T1000 (cell line): Measurements from ENCODE around the gene MMEL1.

Source experiments
- DNase-seq: peaks from one replicate; lab custom pipeline; 2025; ENCODE audit warnings: mixed read lengths; lab: John Stamatoyannopoulos, UW

MMEL1 gene

DNA sequence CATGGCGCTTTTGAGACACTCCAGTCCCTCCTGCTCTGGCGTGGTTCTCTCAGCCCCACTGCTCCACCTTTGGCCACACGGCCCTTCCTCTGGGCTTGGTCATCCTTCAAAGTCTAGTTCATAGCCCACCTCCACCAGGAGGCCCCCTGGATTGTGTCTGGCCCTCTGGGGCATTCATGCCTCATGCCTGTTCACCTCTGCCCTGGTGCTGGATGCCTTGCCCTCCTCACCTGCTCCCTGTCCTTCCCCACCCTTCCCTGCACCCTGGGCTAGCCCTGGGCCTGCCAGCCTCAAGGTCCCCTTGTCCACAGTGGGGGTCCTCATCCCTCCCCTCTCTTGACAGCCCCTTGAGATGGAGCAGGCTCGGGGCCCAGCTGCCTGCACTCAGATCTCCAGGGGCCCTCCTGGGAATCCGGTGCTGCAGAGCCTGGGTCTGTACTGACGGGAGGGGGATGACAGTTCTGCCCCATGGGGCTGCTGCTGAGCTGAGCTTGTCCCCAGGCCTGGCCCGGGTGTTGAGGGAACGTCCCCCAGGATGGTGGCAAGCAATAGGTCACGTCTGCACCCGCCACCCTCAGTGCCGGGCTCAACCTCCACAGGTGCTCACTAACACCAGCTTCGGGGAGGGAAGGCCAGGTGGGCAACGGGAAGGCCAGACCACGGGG, 27.8 kb downstream of the MMEL1 start:
- no peak for DNase-seq

DNA sequence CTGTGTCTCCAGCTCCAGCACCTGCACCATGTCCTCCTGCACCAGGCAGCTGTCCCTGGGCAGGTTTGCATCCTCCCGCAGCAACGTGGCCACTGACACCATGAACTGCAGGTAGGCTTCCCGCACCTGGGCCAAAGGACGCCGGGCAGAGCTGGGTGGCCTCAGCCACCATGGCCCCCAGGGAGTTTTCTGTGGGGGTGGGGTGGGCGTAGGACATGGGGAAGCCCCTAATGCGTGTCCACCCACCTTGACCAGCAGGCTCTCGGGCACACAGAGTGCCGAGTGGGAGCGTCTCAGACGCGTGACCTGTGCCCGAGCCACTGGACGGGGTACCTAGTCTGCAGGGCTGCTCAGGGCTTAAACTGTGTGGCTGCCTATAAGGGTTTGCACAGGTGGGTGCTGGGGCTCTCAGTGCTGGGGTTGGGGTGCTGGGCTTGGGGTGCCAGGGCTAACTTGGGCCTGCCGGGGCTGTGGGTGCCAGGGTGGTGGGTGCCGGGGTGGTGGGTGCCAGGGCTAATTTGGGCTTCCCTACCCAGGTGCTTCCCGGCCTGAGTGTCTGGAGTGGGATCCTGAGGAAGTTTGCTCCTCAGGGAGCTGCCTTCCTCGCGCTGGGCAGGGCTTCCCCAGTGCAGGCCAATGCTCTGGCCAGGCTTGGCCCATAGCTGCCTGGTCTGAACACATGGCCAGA, 28.5 kb downstream of the MMEL1 start:
- DNase-seq = no peak

DNA sequence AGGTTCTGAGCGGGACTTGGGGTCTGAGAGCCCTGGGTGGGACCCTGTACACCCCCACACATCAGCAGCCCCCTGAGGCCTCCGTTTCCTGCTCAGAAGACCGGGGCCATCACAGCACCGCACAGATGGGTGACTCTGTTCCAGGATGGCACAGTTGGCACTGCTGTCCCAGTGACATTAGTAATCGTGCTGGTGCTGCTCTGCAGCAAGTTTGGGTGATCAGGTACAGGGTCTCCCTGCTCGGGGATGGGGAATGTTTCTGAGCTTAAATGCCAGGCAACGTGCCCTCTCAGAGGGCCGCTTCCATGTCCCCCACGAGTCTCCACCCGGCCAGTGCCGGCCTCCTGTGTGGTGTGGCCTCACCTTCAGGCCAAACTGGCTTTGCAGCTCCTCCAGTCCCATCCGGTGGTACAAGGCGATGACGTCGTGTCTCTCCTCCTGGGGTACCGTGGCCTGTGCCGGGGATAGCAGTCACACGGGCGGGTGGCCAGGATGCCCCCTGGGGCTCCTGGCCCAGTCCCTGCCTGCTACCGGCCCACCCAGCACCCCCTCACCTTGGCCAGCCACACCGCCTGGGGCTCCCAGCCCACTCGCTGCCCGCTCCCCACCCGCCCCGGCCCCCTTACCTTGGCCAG, 29.2 kb downstream of the MMEL1 start:
- no peak for DNase-seq

DNA sequence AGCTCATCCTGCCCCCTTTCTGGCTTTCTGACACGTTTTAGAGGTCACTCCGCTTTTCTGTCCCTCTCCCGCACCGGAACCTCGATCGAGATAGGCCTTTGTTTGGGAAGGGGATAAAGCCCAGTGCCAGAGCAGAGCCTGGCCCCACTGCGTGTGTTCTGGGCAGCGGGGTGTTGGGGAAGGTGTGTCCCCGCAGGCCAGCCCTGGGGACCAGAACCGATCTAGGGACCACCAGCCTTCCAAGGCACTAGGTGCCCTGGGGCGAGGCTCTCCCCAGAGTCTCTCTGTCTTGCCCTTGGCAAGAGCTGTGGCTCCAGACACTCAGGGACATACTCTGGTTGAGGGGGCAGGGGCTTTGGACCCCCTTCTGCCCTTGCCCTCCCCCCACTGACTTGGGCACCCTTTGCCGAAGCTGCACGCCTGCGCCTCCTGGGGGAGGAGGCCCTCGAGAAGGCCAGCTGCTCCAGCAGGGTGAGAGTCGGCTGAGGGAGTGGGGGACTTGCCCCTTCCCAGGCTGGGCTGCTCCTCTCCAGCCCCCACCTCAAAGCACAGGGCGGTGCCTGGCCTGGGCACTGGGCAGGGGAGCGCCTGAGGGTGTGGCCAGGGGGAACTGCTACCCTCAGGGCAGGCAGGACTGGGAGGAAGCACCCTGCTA, 29.8 kb downstream of the MMEL1 start:
- no peak for DNase-seq

DNA sequence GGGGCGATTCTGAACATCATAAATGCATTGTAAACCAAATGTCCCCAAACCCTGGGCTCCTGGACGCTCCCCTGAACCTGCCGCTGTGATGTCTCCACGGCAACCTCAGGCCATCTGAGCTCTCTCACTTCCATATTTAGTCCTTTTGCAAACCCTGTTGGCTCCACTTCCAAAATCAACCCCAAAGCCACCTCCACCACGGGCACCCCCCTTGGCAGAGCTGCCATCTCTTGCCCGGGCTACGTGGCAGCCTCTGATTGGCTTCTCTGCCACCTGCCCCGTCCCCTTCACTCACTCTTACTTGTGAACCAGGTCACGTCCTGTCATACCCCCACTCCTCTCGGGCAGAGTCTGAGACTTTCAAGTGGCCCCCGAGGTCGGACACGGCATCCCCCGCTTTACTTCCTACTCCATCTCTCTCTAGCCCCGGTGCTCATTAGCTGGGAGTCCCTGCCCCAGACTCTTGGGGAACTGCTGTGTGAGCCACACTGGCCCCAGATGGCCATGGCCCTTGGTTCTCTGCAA, 30.4 kb downstream of the MMEL1 start:
- no peak for DNase-seq

DNA sequence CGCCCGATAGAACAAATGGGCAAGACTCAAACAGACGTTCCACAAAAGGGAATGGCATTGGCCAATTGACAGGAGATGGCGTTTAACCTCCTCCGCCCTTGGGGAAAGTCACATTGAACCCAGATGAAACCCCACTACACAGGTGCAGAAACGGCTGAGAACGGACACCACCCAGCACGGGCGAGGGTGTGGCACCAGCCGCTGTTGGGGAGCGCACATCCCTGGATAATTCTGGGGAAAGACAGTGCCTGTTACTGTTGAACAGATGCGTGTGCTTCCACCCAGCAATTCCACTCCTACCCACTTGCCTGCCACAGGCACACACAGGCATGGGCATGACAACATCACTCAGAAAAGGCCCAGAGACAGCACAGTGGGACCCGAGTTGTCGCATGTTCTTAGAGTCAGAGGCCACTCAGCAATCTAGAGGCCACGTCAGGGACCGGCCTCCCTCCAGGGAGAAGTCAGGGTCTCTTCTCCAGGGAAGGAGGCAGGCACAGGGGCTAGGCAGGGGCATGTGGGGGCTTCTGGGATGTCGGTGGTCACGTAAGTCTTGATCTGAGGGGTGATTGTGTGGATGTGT, 31.0 kb downstream of the MMEL1 start:
- no peak for DNase-seq

DNA sequence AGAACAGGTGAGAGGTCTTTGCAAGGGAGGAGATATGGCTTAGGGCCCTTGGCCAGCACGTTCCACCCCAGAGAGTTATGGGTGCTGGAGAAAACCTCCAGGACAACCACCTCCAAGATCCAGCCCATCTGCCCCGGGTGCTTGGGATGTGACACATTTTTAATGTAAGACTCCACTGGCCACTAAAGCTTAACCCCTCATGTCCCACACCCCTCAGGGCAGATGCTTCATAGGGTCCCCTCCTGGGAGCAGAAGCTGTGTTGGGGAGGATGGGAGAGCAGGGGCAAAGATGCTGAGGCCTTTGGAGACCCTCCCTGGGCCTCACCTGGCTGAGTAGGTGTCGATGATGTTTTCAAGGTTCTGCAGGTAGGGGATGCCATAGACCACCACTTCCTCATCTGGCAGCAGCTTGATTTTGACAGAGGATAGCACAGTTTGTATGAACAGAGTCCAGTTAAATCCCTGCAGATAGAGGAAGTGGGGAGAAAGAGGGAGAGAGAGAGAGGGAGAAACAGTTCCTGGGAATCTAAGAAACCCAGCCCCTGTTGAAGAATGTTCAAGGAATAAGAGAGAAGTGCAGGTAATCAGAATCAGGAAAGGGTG, 34.4 kb downstream of the MMEL1 start:
- no peak for DNase-seq

DNA sequence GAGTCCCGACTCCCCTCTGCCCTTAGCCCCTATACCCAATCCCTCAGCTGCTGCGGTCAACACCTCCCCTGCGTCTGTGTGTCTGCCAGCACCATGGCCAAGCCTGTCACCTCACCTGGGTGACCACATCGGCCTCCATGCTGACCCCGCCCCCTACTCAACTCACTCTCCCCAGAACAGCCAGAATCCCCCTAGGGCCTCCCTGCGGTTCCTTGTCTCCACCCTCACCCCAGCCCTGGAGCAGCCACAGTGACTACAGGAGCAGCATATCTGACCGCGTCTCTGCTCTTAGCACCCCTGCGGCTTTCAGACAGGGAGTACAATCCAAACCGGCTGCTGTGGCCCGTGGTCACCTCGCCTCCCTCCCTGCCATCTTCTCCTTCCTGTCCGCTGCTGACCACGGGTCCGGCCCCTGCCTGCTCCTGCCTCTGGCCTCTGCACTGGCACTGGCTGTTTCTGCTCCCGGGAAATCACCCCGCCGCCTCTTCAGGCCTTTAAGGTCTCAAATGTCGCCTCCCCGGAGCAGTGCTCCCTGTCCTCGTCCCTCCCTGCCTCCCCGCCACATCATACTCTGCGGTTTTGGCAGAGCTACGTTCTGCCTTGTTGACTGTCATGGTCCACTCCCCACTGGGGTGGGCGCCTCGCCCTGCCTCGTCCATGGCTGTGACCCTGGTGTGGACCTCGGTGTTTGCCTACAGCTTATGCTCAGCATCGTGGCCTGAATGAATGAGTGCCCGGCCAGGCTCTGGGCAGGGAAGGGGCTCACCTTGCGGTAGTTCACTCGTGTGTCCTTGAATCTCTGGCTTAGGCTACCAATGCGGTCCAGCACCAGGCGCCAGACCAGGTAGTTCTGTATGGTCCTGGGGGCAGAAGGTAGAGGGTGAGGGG, 35.1 kb downstream of the MMEL1 start:
- DNase-seq = no peak

DNA sequence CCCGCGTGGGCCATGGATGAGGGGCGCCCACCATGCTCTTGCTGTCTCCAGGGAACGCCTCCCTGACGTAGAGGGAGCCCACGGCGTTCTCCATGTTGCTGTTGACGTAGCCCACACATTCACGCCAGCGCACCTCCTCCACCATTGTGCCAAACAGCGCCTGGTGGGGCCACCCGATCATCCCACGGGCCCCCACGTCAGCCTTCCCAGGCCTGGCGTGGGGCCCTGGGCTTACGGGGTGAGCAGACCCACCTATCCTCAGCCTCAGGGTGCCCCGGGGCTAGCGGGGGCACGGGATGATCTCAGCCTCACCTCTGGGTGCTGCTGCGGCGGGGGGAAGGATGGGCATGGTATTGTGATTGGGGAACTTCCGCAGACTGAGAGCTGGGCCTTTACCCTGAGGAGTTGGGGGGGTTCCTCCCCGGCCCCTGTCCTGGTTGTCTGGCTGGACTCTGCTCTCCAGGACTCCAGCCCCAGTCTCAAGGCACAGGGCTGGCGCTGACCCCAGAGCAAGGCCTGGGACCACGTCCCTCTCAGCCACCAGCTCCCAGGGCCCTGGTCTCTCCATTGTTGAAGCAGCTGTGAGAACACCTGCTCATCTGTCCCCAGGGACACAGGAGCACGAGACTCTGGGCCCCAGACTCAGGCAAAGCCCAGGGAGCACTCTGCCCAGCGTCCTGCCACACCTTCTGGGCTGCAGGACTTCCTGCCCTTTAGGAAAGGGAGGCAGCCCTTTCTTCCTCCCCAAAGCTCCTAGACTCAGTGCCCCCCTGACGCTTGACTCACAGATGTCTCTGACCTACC, 36.1 kb downstream of the MMEL1 start:
- DNase-seq = no peak

DNA sequence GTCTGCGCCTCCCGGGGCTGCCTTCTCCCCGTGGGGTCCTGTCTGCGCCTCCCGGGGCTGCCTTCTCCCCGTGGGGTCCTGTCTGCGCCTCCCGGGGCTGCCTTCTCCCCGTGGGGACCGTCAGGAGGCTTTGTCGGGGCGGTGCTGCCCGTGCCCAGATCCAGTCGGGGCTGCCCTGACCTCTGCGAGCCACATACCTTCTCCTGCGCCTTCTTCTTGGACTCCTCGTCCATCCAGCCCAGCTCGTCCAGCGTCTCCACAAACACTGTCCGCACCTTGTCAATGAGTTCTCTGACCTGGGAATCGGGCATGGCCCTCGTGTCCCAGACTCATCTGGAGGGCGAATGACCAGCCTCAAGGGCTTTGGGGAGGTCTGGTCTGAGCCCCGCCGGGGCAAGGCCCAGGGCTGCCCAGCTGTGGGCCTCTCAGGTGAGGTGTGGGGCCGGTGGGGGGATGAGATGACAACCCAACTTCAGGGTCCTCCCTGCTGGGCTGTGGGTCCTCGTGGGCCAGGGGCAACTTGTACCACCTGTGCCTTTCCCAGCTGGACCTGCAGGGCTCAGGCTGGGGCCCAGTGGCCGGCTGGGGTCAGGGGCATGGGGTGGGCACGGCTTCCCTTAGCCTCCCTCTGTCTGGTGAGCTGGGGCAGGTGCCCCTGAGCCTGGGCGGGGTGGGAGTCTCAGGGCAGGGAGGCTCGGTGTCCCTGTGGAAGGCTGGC, 36.8 kb downstream of the MMEL1 start:
- DNase-seq = no peak

DNA sequence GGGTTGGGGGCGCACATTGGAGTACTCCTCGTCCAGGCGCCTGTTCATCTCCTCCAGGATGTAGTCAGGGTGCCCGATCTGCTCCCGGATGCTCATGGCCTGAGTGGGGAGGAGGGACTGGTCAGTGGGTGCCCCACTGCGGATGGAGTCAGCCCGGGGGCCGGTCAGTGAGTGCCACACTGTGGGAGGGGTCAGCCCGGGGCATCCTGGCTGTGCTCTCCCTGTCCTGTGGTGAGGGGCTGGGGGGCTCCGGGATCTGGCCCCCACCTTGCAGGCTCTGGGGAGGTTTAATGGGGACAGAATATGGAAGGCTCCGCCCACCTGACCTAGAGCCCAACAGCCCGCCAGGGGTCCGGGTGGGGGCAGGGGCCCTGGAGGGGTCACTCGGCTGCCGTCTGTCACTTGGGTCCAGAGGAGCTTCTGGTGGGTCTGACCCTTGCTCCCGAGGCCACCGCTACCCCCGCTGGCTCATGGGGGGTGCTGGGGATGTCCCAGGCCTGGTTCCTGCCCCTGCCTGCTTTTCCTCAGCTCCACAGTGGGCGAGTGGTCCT, 37.5 kb downstream of the MMEL1 start:
- no peak for DNase-seq

DNA sequence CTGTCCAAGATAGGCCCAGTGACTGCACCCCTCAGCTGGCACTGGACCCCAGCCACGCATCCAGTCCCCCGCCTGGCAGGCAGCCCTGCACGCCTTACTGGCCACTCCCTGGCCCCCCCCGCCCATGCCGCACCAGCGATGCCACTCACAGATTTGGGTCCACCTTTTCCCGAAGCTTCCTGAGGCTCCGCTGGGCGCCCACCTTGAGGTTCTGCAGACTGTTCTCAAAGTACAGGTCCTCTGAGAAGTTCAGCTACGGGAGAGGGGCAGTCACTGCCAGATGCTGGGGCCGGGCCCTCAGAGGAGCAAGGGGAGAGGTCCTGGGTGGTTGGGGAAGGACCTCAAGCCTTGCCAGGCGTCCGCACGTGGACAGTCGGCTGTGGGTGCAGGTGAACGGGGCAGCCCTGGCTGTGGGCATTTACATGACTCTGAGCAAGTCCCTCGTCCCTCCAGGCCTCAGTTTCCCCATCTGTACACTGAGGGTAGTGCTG, 38.1 kb downstream of the MMEL1 start:
- no peak for DNase-seq

DNA sequence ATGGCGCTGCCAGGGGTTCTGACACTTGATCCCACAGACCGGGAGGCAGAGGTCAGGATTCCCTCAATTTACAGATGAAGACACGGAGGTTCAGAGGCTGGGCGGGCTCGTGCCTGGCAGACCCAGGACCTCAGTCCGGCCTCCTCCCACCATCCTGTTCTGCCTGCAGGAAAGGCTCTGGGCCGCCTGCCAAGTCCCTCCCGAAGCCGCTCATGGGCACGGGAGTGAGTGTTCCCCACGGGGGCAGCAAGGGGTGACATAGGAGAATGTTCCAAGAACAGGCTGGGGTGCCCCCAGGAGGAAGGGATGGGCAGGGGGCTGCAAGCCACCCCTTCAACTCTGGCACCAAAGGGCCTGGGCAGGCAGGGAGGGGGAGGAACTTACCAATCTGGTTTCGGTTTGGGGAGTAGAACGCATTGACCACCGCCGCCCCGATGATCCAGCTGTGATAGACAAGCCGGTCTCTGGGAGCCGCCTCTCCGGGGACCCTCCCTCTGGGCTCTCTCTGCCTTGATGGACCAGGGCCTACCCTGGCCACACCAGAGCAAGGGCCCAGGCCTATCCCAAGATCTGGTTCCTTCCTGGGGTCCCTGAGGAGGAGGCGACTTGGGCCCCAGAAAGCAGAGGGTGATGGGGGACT, 38.7 kb downstream of the MMEL1 start:
- no peak for DNase-seq

DNA sequence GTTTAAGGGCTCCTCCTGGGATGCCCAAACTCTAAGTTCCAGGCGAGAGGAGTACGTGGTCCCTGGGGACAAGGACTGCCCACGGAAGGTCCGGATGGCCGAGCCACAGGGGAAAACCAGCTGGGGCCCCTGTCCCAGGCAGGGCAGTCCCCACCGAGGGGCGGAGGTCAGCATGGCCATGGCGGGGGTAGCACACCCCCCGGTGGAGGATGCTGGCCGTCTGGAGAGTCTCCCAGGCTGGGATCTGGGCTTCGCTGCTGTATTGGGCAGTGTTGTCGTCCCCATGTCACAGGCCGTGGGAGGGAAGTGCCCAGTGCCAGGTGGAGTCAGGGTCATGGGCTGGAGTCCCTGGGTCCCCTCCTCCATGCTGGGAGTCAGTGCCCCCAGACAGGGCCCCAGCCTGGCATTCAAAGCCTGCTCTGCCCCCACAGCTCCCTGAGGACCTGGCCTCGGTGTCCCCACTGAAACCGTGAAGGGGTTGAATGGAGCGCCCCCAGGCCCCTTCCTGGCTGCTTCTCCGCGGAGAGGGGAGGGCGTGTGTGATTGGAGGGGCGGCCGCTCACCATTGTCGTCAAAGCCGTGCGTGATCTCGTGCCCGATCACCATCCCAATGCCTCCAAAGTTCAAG, 39.5 kb downstream of the MMEL1 start:
- no peak for DNase-seq

DNA sequence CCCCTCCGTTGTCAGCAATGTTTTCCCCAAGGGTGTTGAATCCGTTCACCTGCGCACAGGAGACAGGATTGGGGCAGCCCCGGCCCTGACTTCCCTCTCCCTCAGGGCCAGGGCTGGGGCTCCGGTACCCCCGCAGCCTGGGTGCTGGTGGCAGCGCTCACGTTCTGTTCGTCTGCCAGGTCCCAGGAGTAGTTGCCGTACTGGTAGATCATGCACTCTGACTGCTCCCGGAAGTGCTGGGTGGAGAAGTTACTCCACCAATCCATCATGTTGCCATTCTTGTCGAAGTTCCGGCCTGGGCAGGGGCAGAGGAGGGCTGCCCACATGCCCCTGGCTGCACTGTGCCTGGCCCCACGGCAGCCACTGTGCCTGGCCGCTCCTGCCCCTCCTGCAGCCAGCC, 40.1 kb downstream of the MMEL1 start:
- no peak for DNase-seq

DNA sequence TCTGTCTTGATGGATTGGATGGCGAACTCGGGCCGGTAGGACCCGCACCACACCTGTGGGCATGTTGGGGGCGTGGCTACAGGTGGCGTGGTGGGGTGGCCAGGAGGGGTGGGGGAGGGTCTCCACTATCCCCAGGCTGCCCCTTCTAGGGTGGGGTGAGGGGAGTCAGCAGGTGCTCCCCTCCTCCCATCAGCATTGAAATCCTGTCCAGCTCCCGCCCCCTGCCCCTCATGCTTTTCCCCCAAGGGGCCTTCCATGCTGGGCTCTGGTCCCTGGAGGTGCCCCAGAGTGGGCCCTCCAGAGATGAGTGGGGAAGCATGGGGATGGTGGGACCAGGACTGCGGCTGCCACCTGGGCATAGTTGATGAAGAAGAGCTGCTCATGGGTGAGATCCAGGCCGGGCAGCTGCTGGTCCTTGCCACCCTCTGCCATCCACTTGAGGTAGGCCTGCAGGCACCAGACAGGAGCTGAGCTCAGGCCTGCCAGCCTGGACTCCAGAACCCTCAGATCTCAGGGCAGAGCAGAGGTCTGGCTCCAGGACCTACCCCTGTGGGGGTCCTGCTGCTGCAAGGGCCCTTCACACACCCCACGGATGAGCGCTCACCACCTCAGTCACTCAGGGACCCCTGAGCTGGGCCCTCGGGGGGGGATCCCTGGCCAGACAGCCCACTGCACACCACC, 41.1 kb downstream of the MMEL1 start:
- no peak for DNase-seq

DNA sequence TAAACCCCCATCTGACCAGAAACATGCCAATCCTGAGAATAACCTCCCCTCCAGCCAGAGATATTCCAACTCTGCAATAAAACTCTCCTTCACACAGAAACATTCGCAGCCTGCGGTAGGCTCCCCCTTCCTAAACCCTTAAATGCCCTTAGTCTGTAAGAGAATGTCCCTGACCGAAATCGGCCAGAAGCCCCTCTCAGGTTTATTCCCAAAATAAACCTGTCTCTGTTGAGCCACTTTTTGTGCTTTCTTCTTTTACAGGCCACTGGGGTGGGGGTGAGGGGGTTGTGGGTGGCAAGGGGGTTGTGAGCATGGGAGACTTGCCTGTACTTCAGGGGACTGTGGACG, 41.6 kb downstream of the MMEL1 start:
- DNase-seq = no peak
